NCI-H2107 treated with DMSO at 0.1 percent for 48 hours (cell line): ENCODE measurements around the gene CPLANE2.
"Not testable (repeated sequence)": the region's sequence is repeated elsewhere in the genome, so short reads cannot be mapped to it uniquely, and the experiment has no call there.

Source experiments
- DNase-seq: peaks from one replicate; lab custom pipeline; 2025; ENCODE audit not compliant: unreplicated experiment; lab: John Stamatoyannopoulos, UW

CPLANE2 gene

GRCh38 chr1:16231331-16232315, 5.4 kb downstream of the CPLANE2 start:
- no peak for DNase-seq

GRCh38 chr1:16230744-16231143, 6.2 kb downstream of the CPLANE2 start:
- DNase-seq, result no peak

GRCh38 chr1:16229976-16230740, 6.8 kb downstream of the CPLANE2 start:
- DNase-seq, result no peak

GRCh38 chr1:16226490-16227179, 10.3 kb downstream of the CPLANE2 start:
- DNase-seq, result no peak

DNA sequence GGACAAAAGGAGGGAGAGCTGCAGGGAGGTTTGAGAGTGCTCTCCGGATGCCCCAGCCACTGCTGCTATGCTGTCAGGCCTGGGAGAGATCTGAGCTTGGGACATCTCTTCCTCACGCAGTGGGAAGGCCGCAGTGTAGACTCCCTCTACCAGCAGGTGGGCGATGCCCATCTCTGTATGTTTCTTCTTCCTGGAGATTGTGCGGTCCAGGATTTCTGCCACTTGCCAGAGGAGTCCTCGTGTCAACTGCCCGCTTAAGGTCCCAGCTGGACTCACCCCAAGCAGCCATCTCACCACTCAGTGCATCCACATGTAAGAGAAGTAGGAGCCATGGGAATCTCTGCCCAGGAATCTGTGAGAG, 10.9 kb downstream of the CPLANE2 start:
- no peak for DNase-seq

- DNase-seq, result no peak
Observed at GRCh38 chr1:16224472-16224871, 12.5 kb downstream of the CPLANE2 start.

- DNase-seq, result not testable (repeated sequence)
Observed at GRCh38 chr1:16222716-16223115, 14.3 kb downstream of the CPLANE2 start.

DNA sequence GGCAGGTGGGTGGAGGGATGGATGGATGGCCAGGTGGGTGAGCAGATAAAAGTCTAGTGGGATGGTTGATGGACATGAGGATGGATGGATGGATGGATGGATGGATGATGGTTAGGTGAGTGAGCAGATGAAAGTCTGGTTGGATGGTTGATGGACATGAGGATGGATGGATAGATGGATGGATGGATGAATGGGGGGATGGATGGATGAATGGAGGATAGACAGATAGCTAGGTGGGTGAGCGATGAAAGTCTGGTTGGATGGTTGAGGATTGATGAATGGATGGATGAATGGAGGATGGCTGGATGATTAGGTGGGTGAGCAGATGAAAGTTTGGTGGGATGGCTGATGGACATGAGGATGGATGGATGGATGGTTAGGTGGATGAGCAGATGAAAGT, 15.5 kb downstream of the CPLANE2 start:
- DNase-seq, result no peak

DNA sequence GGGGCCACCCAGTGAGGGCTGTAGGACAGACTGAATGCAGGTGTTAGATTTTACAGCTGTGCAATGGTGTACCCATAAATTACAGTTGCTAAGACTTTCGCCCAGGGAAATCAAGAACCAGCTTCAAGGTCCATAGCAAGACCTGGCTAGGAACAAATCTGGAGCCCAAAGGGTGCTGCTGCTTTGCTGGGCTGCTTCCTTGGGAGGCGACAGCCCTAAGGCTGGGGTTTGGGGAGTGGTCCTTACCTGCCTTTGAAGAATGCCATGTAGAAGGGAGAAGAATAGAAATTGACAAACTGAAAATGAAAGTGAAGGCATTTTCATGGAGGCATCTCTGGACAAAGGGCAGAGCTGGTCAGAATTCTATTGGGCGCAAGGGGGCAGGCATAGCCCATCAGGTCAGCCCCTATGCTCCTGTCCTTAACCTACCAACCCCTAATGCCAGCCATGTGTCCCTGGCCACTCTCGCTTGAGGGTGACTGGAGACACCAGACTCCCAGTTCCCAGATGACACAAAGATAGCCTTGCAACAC, 16.9 kb downstream of the CPLANE2 start:
- DNase-seq, result no peak

- DNase-seq, result no peak
Observed at GRCh38 chr1:16218674-16219071, 18.3 kb downstream of the CPLANE2 start.

GRCh38 chr1:16218014-16218673, 18.8 kb downstream of the CPLANE2 start:
- DNase-seq, result no peak

DNA sequence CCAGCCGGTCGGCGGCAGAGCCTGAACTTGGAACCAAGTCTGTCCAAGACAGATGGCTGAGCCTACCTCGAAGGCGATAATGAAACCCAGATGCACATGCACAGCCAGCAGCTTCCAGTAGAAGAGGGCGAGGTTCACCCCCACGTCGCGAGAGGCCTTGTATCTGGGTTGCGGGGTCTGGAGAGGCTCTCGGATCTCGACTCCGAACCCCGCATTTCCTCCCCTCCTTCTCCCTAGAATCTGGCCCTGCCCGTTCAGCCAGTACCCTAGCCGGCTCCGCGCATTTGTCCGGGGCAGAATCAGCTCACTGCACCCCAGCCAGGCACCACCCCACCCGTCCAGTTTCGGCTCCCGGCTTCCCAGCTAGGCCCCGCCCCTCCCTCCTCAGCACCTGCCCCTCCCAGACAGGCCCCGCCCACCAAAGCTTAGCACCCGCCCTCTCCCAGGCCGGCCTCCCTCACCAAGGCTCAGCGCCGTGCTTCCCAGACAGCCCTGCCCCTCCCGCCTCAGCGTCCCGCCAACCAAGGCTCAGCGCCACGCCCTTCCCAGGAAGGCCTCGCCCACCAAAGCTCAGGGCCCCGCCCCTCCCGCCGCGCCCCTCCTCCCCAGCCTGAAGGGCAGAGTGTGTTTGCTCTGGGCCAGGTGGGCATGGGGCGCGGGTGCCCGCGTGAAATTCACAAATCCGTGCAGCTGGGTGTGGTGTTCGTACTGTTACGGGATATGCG, 19.8 kb downstream of the CPLANE2 start:
- DNase-seq, result peak; percentile 89

GRCh38 chr1:16215882-16216753, 20.9 kb downstream of the CPLANE2 start:
- no peak for DNase-seq

GRCh38 chr1:16215240-16215639, 21.7 kb downstream of the CPLANE2 start:
- DNase-seq, result not testable (repeated sequence)

- DNase-seq, result not testable (repeated sequence)
Observed at GRCh38 chr1:16213544-16213943, 23.4 kb downstream of the CPLANE2 start.

DNA sequence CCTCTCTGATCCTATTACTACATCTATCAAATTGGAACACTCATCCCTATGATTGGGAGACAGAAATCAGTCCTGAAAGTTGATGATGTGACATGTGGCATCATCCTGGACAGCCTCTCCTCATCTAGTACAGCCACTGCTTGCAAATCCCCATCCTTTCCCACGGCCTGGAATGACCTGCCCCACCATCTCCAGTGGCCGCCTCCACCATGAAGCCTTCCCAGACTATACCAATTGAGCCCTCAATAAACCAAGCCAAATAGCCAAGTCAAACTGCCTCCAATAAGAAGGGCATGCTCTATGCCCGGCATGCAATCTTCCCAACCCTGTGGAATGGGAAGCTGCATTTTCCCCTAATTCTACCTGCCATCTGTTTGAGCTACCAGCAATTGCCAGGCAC, 24.0 kb downstream of the CPLANE2 start:
- DNase-seq, result no peak

GRCh38 chr1:16212251-16212961, 24.6 kb downstream of the CPLANE2 start, which contains the start of gene ARHGEF19:
Gene ARHGEF19, minus strand, starts transcription at chr1:16212652. Its CDS starts 3,598 bp downstream, at chr1:16209054.
- peak; percentile 18 for DNase-seq

- DNase-seq, result no peak
Observed at GRCh38 chr1:16211824-16212223, 25.2 kb downstream of the CPLANE2 start.
